Erythroblast (primary cell): ENCODE measurements around the gene DAZ1.
"Not testable (repeated sequence)": the region's sequence is repeated elsewhere in the genome, so short reads cannot be mapped to it uniquely, and the experiment has no call there.

Experiments
- GATA1 ChIP-seq: IDR thresholded peaks from 2 replicates; pipeline ENCODE4 v1.6.1; 2011; ENCODE audit warnings: low read depth, mild to moderate bottlenecking, control low read depth, low read length, moderate library complexity
- POLR2A ChIP-seq: IDR thresholded peaks from 2 replicates; pipeline ENCODE4 v1.6.1; 2011; ENCODE audit warnings: mild to moderate bottlenecking, low read length

- not testable (repeated sequence) for TF ChIP-seq POLR2A, GATA1
These were observed 8.6 kb upstream of the DAZ1 start for GRCh38 chrY:23207455-23207854.
